OCI-LY3 (cell line): ENCODE results near the gene EXD3.

Experiments
- EZH2phosphoT487 ChIP-seq: fragments of 200-600 bp; shearing (Covaris generic); IDR thresholded peaks from 2 replicates; pipeline ENCODE4 v1.6.1; 2018; ENCODE audit warnings: antibody characterized with exemption, mixed run types, low read depth
- TF ChIP-seq, protein P1 (sequence below): fragments of 200-600, 300-600 bp; sonication (generic); IDR thresholded peaks from 2 replicates; pipeline ENCODE4 v1.5.1; 2014; ENCODE audit warnings: antibody characterized with exemption, low read length, low read depth

DNA sequence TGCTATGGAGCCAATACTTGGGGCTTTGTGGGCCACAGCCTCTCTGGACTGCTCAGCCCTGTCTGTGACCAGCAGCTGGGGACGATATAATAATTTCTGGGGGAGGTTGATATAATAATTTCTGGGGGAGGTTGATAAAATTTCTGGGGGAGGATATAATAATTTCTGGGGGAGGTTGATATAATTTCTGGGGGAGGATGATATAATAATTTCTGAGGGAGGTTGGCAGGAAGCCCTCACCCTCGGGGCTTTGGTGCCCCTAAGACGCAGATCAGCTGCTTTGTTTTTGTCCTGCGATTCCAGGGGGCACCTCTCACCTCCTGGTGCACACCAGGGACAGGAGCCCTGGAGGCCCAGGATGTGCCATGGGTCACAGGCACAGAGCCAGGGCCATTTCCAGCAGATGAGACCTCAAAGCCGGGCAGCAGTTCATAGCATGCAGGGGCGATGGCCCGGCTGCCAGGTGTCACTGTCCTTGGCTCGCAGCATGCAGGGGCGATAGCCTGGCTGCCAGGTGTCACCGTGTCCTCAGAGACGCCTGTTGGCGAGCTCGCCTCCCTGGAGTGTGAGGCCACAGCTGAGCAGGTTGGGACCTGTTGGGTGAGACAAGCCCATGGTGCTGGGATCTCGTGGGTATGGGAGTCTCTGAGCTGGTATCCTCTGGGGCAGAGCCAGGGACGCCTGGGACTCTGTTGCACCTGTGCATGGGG lies 149.2 kb downstream of the EXD3 start:
- TF ChIP-seq, protein P1, sequence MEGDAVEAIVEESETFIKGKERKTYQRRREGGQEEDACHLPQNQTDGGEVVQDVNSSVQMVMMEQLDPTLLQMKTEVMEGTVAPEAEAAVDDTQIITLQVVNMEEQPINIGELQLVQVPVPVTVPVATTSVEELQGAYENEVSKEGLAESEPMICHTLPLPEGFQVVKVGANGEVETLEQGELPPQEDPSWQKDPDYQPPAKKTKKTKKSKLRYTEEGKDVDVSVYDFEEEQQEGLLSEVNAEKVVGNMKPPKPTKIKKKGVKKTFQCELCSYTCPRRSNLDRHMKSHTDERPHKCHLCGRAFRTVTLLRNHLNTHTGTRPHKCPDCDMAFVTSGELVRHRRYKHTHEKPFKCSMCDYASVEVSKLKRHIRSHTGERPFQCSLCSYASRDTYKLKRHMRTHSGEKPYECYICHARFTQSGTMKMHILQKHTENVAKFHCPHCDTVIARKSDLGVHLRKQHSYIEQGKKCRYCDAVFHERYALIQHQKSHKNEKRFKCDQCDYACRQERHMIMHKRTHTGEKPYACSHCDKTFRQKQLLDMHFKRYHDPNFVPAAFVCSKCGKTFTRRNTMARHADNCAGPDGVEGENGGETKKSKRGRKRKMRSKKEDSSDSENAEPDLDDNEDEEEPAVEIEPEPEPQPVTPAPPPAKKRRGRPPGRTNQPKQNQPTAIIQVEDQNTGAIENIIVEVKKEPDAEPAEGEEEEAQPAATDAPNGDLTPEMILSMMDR: no peak
- no peak for TF ChIP-seq EZH2phosphoT487
